ENCODE data around the gene IFIT1B.
A peak's percentile ranks its signal among the peaks of the same experiment; 100 is the strongest.

IFIT1B gene

DNA sequence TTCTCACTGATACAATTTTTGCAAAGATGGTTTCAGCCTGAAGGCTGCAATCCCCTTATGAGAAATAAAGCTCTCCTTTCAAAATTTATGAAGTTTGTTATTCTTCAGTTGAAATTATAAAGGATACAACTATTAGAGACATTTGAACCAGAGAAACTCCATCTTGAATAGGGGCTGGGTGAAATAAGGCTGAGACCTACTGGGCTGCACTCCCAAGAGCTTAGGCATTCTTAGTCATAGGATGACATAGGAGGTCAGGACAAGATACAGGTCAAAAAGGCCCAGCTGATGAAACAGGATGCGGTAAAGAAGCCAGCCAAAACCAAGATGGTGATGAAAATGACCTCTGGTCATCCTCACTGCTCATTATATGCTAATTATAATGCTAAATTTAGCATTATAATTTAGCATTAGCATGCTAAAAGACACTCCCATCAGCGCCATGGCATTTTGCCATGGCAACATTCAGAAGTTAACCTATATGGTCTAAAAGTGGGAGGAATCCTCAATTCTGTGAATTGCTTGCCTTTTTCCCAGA, 22.4 kb upstream of the IFIT1B start:
- no peak overlapping the region for H4K8ac ChIP-seq (ENCODE audit: low read length)
- no peak overlapping the region for H2BK120ac ChIP-seq (ENCODE audit: low read depth, low read length)
- H4K91ac ChIP-seq (ENCODE audit: low read length) = no peak overlapping the region
- no peak overlapping the region for H2BK15ac ChIP-seq (ENCODE audit: low read depth, poor library complexity, severe bottlenecking)
- H3K14ac ChIP-seq (ENCODE audit: low read length in 2 of 2) = no peak overlapping the region
- H3K27me3 ChIP-seq (ENCODE audit: control insufficient read depth in 1 of 2, insufficient read depth in 1 of 2, low read length in 2 of 2) = no peaks in the 10 kb centered on the region
- peak; percentile 40 for DNase-seq
- H3K79me1 ChIP-seq (replicated peaks; ENCODE audit: low read length, poor library complexity, severe bottlenecking) = no peaks in the 10 kb centered on the region
- no peak overlapping the region for H2AFZ ChIP-seq (ENCODE audit: low read depth, low read length)
- no peaks in the 10 kb centered on the region for H3K36me3 ChIP-seq (ENCODE audit: control insufficient read depth in 1 of 2, insufficient read depth in 2 of 2, low read depth in 1 of 2, low read length in 2 of 2)
- no peaks in the 10 kb centered on the region for H3K9me3 ChIP-seq (ENCODE audit: control insufficient read depth, low read length)
- no peak overlapping the region for H3K4ac ChIP-seq (ENCODE audit: low read depth in 1 of 2, low read length in 2 of 2)
- H3K27ac ChIP-seq (ENCODE audit: low read length, poor library complexity, severe bottlenecking) = no peak overlapping the region
- no peak overlapping the region for H3K9ac ChIP-seq (ENCODE audit: low read length)
- no peak overlapping the region for H2BK5ac ChIP-seq (ENCODE audit: low read depth, low read length, poor library complexity, severe bottlenecking)
- no peak overlapping the region for H3K23ac ChIP-seq (ENCODE audit: low read length in 2 of 2)
- H3K4me1 ChIP-seq (ENCODE audit: control insufficient read depth, insufficient read depth, low read depth, low read length) = peaks cover 5% of the 10 kb centered on the region
- H3K4me2 ChIP-seq (ENCODE audit: low read length, poor library complexity, severe bottlenecking) = no peak overlapping the region
- no peak overlapping the region for H3K4me3 ChIP-seq (ENCODE audit: insufficient read depth in 1 of 2, low read depth in 1 of 2, low read length in 2 of 2)
- H3K18ac ChIP-seq (ENCODE audit: low read depth in 1 of 2, low read length in 2 of 2) = no peak overlapping the region
- 80% methylated on average over 1 of the region's 2 CpGs for WGBS
- no peak overlapping the region for H2AK5ac ChIP-seq (ENCODE audit: low read length, severe bottlenecking)
- no peak overlapping the region for H2BK12ac ChIP-seq (ENCODE audit: low read length in 2 of 2)

DNA sequence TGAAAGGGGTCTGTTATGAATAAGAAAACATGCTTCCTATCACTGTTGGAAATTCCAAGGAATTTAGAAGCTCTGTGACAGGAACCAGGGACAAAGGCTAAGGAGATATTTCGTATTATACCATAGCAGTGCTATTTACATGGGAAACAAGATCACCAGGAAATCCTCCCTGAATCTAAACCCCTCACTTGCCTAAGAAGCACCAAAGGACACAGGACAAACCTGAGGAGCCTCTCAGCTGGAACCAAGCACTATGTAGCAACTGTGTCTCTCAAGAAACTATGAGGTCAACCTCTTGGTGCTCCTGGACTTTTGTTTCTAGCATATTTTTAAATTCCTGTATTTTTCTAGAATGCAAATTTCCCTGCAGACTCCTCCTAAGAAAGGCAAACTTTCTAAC, 20.8 kb upstream of the IFIT1B start:
- Histone ChIP-seq H2AFZ (ENCODE audit: low read depth, low read length) (no peak overlapping the region), H2BK12ac (ENCODE audit: low read length in 2 of 2) (no peak overlapping the region), H2BK120ac (ENCODE audit: low read depth, low read length) (no peak overlapping the region), H4K8ac (ENCODE audit: low read length) (no peak overlapping the region), H3K4me3 (ENCODE audit: insufficient read depth in 1 of 2, low read depth in 1 of 2, low read length in 2 of 2) (no peak overlapping the region), H3K79me1 (replicated peaks; ENCODE audit: low read length, poor library complexity, severe bottlenecking) (no peaks in the 10 kb centered on the region), H3K4me1 (ENCODE audit: control insufficient read depth, insufficient read depth, low read depth, low read length) (peaks cover 4% of the 10 kb centered on the region), H3K18ac (ENCODE audit: low read depth in 1 of 2, low read length in 2 of 2) (no peak overlapping the region), H3K23ac (ENCODE audit: low read length in 2 of 2) (no peak overlapping the region), H3K4ac (ENCODE audit: low read depth in 1 of 2, low read length in 2 of 2) (no peak overlapping the region), H2BK5ac (ENCODE audit: low read depth, low read length, poor library complexity, severe bottlenecking) (no peak overlapping the region), H3K14ac (ENCODE audit: low read length in 2 of 2) (no peak overlapping the region), H3K36me3 (ENCODE audit: control insufficient read depth in 1 of 2, insufficient read depth in 2 of 2, low read depth in 1 of 2, low read length in 2 of 2) (no peaks in the 10 kb centered on the region), H3K4me2 (ENCODE audit: low read length, poor library complexity, severe bottlenecking) (no peak overlapping the region), H2BK15ac (ENCODE audit: low read depth, poor library complexity, severe bottlenecking) (no peak overlapping the region), H2AK5ac (ENCODE audit: low read length, severe bottlenecking) (no peak overlapping the region), H3K27ac (ENCODE audit: low read length, poor library complexity, severe bottlenecking) (no peak overlapping the region), H3K9me3 (ENCODE audit: control insufficient read depth, low read length) (no peaks in the 10 kb centered on the region), H3K9ac (ENCODE audit: low read length) (no peak overlapping the region), H3K27me3 (ENCODE audit: control insufficient read depth in 1 of 2, insufficient read depth in 1 of 2, low read length in 2 of 2) (no peaks in the 10 kb centered on the region), H4K91ac (ENCODE audit: low read length) (no peak overlapping the region)
- no peak for DNase-seq
- WGBS = 53% methylated on average over 1 of the region's 1 CpG

DNA sequence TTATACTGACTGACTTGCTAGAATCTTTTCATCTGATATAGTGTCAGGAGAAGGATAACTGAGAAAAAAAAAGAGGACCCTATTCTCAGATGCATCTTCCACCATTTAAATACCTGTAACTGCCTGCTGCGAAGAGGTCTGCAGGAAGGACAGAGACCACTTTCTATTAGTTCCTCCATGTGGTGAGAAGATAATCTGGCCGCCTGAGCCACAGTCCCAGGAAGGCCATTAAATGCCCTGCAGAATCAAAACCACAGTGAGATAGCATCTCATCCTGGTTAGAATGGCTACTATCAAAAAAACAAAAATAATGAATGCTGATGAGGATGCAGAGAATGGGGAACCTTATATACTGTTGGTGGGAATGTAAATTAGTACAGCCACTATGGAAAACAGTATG, 19.9 kb upstream of the IFIT1B start:
- no peak overlapping the region for H3K14ac ChIP-seq (ENCODE audit: low read length in 2 of 2)
- H3K4me1 ChIP-seq (ENCODE audit: control insufficient read depth, insufficient read depth, low read depth, low read length) = peaks cover 3% of the 10 kb centered on the region
- H3K4me3 ChIP-seq (ENCODE audit: insufficient read depth in 1 of 2, low read depth in 1 of 2, low read length in 2 of 2) = no peak overlapping the region
- no peak overlapping the region for H2AFZ ChIP-seq (ENCODE audit: low read depth, low read length)
- no peak overlapping the region for H3K9ac ChIP-seq (ENCODE audit: low read length)
- no peak overlapping the region for H3K23ac ChIP-seq (ENCODE audit: low read length in 2 of 2)
- no peaks in the 10 kb centered on the region for H3K36me3 ChIP-seq (ENCODE audit: control insufficient read depth in 1 of 2, insufficient read depth in 2 of 2, low read depth in 1 of 2, low read length in 2 of 2)
- H2BK120ac ChIP-seq (ENCODE audit: low read depth, low read length) = no peak overlapping the region
- H3K79me1 ChIP-seq (replicated peaks; ENCODE audit: low read length, poor library complexity, severe bottlenecking) = no peaks in the 10 kb centered on the region
- H3K4ac ChIP-seq (ENCODE audit: low read depth in 1 of 2, low read length in 2 of 2) = no peak overlapping the region
- no peak overlapping the region for H4K8ac ChIP-seq (ENCODE audit: low read length)
- H3K4me2 ChIP-seq (ENCODE audit: low read length, poor library complexity, severe bottlenecking) = no peak overlapping the region
- no peak overlapping the region for H4K91ac ChIP-seq (ENCODE audit: low read length)
- no peak overlapping the region for H3K27ac ChIP-seq (ENCODE audit: low read length, poor library complexity, severe bottlenecking)
- no peak for DNase-seq
- H3K27me3 ChIP-seq (ENCODE audit: control insufficient read depth in 1 of 2, insufficient read depth in 1 of 2, low read length in 2 of 2) = no peaks in the 10 kb centered on the region
- H2BK5ac ChIP-seq (ENCODE audit: low read depth, low read length, poor library complexity, severe bottlenecking) = no peak overlapping the region
- H3K18ac ChIP-seq (ENCODE audit: low read depth in 1 of 2, low read length in 2 of 2) = no peak overlapping the region
- H3K9me3 ChIP-seq (ENCODE audit: control insufficient read depth, low read length) = no peaks in the 10 kb centered on the region
- H2AK5ac ChIP-seq (ENCODE audit: low read length, severe bottlenecking) = no peak overlapping the region
- H2BK15ac ChIP-seq (ENCODE audit: low read depth, poor library complexity, severe bottlenecking) = no peak overlapping the region
- WGBS = 100% methylated on average over 1 of the region's 2 CpGs
- H2BK12ac ChIP-seq (ENCODE audit: low read length in 2 of 2) = no peak overlapping the region

DNA sequence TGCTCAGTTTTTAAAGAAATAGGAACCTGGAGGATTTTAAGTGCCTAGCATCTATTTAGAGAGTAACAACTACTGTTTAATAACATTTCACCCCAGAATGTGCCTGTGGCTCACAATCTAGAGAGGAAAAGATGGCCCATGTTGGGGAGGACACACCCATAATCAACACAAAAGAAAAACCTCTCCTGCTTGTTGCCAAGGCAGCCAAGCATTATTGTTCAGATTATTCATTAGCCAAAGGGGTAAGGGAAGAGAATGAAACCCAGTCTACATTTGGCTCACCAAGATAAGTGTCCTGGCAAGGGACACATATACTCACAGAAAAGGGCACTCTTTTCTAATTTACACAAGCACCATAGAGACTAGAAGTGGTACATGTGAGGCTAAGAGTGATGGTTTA, 17.7 kb upstream of the IFIT1B start:
- Histone ChIP-seq H2BK120ac (ENCODE audit: low read depth, low read length) (no peak overlapping the region), H3K14ac (ENCODE audit: low read length in 2 of 2) (no peak overlapping the region), H2AFZ (ENCODE audit: low read depth, low read length) (no peak overlapping the region)

More for the DNA sequence above, 17.7 kb upstream of the IFIT1B start:
- Histone ChIP-seq H2AK5ac (ENCODE audit: low read length, severe bottlenecking) (no peak overlapping the region), H4K8ac (ENCODE audit: low read length) (no peak overlapping the region), H3K23ac (ENCODE audit: low read length in 2 of 2) (no peak overlapping the region), H2BK15ac (ENCODE audit: low read depth, poor library complexity, severe bottlenecking) (no peak overlapping the region), H3K27ac (ENCODE audit: low read length, poor library complexity, severe bottlenecking) (no peak overlapping the region), H2BK12ac (ENCODE audit: low read length in 2 of 2) (no peak overlapping the region), H3K18ac (ENCODE audit: low read depth in 1 of 2, low read length in 2 of 2) (no peak overlapping the region), H3K4me3 (ENCODE audit: insufficient read depth in 1 of 2, low read depth in 1 of 2, low read length in 2 of 2) (no peak overlapping the region), H3K4me2 (ENCODE audit: low read length, poor library complexity, severe bottlenecking) (no peak overlapping the region), H3K36me3 (ENCODE audit: control insufficient read depth in 1 of 2, insufficient read depth in 2 of 2, low read depth in 1 of 2, low read length in 2 of 2) (no peaks in the 10 kb centered on the region), H3K4me1 (ENCODE audit: control insufficient read depth, insufficient read depth, low read depth, low read length) (no peaks in the 10 kb centered on the region), H3K27me3 (ENCODE audit: control insufficient read depth in 1 of 2, insufficient read depth in 1 of 2, low read length in 2 of 2) (no peaks in the 10 kb centered on the region), H3K9me3 (ENCODE audit: control insufficient read depth, low read length) (no peaks in the 10 kb centered on the region), H3K9ac (ENCODE audit: low read length) (no peak overlapping the region), H3K4ac (ENCODE audit: low read depth in 1 of 2, low read length in 2 of 2) (no peak overlapping the region), H3K79me1 (replicated peaks; ENCODE audit: low read length, poor library complexity, severe bottlenecking) (no peaks in the 10 kb centered on the region), H2BK5ac (ENCODE audit: low read depth, low read length, poor library complexity, severe bottlenecking) (no peak overlapping the region), H4K91ac (ENCODE audit: low read length) (no peak overlapping the region)
- DNase-seq = no peak

Measured in mesenchymal stem cell (in vitro differentiated cells and primary cell).